GM21529 (cell line): Measurements from ENCODE around the gene IFNA7.
"Not testable (repeated sequence)": the region's sequence is repeated elsewhere in the genome, so short reads cannot be mapped to it uniquely, and the experiment has no call there.

Experiments used
- ATAC-seq: cut with Tn5 transposase; IDR thresholded peaks from one replicate; pipeline ENCODE4 v1.9.1; 2021; ENCODE audit not compliant: unreplicated experiment

IFNA7 gene

DNA sequence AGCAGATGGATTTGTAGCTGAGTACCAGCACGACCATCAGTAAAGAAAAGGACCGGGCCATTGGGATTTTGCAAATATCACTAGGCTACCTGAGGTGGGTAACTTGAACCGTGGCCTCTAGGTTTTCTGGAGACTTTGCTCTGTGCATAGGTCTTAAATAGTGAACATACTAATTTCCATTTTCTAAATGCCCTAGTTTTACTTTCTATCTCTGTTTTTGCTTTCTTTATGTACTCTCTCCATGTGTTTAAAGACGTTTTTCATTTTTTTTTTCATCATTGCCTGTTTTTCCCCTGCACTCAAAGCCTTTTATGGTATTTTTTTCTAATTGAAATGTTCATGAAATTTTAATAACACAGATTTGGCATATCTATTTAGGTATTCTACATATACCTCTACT is at the start of gene IFNA7:
TSS of gene IFNA7 (minus strand) at position 101 of the 400 bp plus-strand sequence. CDS start at position 61, 40 bp downstream.
- not testable (repeated sequence) for ATAC-seq

GRCh38 chr9:21251638-21252037 is 49.6 kb upstream of the IFNA7 start:
- no peak for ATAC-seq

DNA sequence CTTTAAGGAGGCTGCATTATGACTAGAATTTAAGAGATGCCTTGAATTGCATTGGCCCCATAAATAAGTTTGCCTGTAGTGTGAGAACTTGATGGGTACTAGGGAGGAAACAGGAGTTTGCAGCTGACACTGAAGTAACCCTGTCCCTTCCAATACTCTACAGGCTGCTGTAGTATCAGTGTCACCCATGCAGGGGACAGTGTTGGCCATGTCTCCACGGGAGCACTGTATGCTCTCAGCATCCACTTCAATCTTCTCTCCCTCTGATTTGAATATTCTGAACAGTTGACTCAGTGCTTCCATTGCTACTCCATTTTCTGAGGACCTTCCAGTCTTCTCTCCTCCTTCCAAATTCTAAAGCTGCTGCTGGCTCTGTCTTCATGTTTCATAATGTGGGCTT is 49.2 kb upstream of the IFNA7 start:
- ATAC-seq = no peak

DNA sequence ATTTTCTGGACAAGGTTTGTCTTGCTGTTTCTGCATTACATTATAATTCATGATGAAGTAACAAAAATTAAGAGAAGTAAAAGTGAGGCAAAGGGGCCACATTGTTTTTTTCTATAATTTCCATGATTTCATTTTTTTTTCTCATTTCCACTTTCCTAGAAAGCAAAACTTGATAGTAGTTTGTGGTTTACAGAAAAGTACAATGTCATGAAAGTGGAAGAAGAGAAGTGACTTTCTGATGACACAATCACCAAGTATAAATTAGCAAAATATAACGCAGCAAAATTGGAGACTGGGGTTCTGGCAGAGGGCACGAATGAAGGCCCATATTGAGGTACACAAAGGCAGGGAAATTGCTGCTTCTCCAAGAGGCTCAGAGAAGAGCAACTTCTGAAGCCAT is 42.8 kb upstream of the IFNA7 start:
- ATAC-seq = no peak

GRCh38 chr9:21239911-21240310 is 37.9 kb upstream of the IFNA7 start, which contains the start of gene IFNA14:
Gene IFNA14, minus strand, starts transcription at chr9:21240005. Its CDS starts 70 bp downstream, at chr9:21239935.
- no peak for ATAC-seq

- ATAC-seq = not testable (repeated sequence)
Measured at GRCh38 chr9:21236360-21236714, 34.3 kb upstream of the IFNA7 start.

GRCh38 chr9:21235468-21236359 is 33.7 kb upstream of the IFNA7 start:
- ATAC-seq = peak; percentile 80

GRCh38 chr9:21234153-21234687 is 32.2 kb upstream of the IFNA7 start:
- ATAC-seq = no peak

DNA sequence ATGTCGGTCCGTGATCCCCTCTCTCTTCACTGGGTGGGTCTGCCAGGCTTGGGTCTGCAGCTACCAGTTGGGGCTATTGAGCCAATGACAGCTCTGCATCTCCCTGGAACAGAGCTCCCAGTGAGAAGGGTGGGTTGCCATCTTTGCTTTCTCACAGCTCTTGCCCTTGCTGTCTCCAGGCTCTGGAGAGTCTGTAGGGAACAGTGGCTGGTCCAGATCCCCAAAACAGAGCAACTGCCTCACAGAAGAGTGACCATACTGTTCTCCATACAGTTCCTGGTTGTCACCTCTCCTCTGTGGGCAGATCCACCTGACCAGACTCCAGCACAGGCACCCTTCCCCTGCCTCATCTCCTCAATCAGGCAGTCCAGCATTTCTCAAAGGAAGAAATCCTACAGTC is 31.3 kb upstream of the IFNA7 start:
- ATAC-seq = no peak

GRCh38 chr9:21228122-21228521 is 26.1 kb upstream of the IFNA7 start, which contains the start of gene IFNA17:
Gene IFNA17, minus strand, starts transcription at chr9:21228222. Its CDS starts 49 bp downstream, at chr9:21228173.
- ATAC-seq = no peak

- not testable (repeated sequence) for ATAC-seq
Measured at GRCh38 chr9:21217211-21217610, 15.2 kb upstream of the IFNA7 start, which contains the start of gene IFNA16. Gene IFNA16, minus strand, starts transcription at chr9:21217311. Its CDS starts 6 bp downstream, at chr9:21217305.

DNA sequence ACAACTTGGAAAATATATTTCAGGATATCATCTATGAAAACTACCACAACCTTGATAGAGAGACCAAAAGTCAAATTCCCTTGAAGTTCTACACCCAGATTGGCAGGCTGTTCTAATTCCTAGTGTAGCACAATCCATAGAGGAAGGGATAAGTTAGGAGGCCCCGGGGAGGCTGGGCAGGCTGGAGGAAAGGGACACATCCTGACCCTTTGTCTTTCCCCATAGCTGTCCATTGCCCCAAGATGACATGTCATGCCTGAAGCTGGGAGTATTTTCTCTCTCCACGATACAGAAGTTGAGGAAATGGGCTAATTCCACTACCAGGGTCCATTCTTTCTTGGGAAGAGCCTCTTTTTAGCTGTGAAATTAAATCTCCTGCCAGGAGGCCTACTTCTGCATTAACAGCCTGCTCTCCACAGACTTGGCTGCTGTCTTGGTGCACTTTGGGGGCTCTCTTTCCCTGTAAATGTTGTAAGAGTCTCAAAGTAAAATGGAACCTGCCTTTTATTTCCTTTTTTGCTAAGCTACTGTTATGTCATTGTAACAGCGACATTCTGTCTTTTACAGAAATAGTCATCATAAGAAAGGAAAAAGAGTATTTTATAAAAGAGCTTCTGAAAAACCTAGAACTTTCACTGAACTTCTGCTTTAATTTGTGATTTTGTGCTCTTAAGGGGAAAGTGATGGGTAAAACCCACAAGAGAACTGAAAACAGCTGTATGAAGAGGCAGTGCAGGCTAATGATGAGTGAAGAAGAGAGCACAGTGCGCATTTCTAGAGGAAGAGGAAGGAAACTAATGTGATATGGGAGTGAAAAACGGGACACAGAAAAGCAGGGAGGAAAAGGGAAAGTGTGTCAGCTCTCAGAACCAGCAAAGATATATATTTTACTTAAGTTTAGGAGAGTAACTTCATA is 11.7 kb upstream of the IFNA7 start:
- peak; percentile 82 for ATAC-seq

DNA sequence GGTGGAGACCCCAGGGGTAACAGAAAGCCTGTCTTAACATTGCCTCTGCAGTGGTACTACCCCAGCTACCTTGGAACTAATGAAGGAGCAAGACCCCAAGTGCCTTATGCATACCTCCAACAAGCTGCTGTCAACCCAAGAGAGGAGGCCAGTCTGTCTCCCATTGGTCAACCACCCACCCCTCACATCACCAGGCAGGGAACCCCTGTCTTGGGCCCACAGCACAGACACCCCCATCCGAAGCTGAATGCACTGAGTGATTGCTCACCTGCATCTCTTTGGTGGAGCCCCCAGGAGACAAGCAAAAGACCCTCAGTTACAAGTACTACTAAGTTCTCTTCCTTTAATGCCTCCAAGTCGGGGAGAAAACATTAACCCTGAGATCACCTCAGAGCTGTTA is 10.2 kb upstream of the IFNA7 start:
- ATAC-seq = not testable (repeated sequence)

DNA sequence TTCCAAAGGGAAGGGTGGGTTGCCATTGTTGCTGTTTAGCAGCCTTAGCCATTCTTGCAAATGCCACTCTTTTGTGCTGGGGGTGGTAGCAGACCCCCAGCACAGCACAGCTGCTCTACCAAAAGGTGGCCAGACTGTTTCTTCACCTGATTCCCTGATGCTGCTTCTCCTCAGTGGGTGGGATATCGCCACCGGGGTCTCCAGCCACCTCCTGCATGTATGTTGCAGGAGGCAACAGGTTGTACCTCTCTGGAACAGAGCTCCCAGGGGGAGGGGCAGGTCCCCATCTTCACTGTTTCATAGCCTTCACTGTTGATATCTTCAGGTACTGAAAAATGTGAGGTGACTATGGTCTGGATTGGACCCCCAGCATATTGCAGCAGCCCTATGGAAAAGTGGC is 8.8 kb upstream of the IFNA7 start:
- not testable (repeated sequence) for ATAC-seq

- ATAC-seq = no peak
Measured at GRCh38 chr9:21210311-21210710, 8.3 kb upstream of the IFNA7 start.

GRCh38 chr9:21207043-21207442 is 5.0 kb upstream of the IFNA7 start, which contains the start of gene IFNA10:
Gene IFNA10, minus strand, starts transcription at chr9:21207143. Its CDS starts 46 bp downstream, at chr9:21207097.
- ATAC-seq = not testable (repeated sequence)

- ATAC-seq = no peak
Measured at GRCh38 chr9:21205204-21205603, 3.2 kb upstream of the IFNA7 start.

GRCh38 chr9:21194867-21195776 is 6.9 kb downstream of the IFNA7 start:
- peak; percentile 96 for ATAC-seq

DNA sequence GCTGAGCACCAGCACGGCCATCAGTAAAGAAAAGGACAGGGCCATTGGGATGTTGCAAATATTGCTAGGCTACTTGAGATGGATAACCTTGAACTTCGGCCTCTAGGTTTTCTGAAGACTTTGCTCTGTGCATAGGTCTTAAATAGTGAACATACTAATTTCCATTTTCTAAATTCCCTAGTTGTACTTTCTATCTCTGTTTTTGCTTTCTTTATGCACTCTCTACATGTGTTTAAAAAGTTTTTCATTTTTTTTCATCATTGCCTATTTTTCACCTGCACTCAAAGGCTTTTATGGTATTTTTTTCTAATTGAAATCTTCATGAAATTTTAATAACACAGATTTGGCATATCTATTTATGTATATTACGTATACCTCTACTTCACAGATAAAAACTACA is 14.5 kb downstream of the IFNA7 start, which contains the start of gene IFNA4:
TSS of gene IFNA4 (minus strand) at position 101 of the 400 bp plus-strand sequence. CDS start at position 45, 56 bp downstream.
- not testable (repeated sequence) for ATAC-seq
